HepG2 (cell line): Measurements from ENCODE around the gene CLPTM1. TPM values are rescaled to one million over a fixed set of nuclear protein-coding genes. Genes with fewer than 3 reads are reported as not detected.
A peak's percentile ranks its signal among the peaks of the same experiment; 100 is the strongest.

Experiments
- GFI1 ChIP-seq: sonication (generic); formaldehyde crosslinking; IDR thresholded peaks from 2 replicates; pipeline ENCODE4 v1.5.0; 2020; ENCODE audit warnings: missing genetic modification reagents, mild to moderate bottlenecking, borderline replicate concordance
- HDAC2 ChIP-seq: sonication (generic); formaldehyde crosslinking; IDR thresholded peaks from 2 replicates; pipeline ENCODE4 v1.4.0; 2020; ENCODE audit warnings: missing genetic modification reagents
- HIVEP1 ChIP-seq: sonication (generic); formaldehyde crosslinking; IDR thresholded peaks from 2 replicates; pipeline ENCODE4 v1.4.0; 2020; ENCODE audit warnings: mild to moderate bottlenecking, missing genetic modification reagents
- HNF4G ChIP-seq, 2 experiments: sonication (generic) in 1 of 2; formaldehyde crosslinking in 1 of 2; IDR thresholded peaks; 2 replicates each; pipeline versions ENCODE4 v1.4.0 to v1.6.1; 2011 to 2020; ENCODE audit warnings: borderline replicate concordance in 2 of 2, low read depth in 2 of 2, mild to moderate bottlenecking in 2 of 2, low read length in 1 of 2, missing genetic modification reagents in 1 of 2, moderate library complexity in 1 of 2
- KAT8 ChIP-seq: IDR thresholded peaks from 2 replicates; pipeline ENCODE4 v1.6.1; 2016; ENCODE audit warnings: missing genetic modification reagents, missing compliant biosample characterization
- MED1 ChIP-seq: sonication (generic); formaldehyde crosslinking; IDR thresholded peaks from 2 replicates; pipeline ENCODE4 v1.4.0; 2020; ENCODE audit warnings: missing genetic modification reagents
- MED8 ChIP-seq: sonication (generic); formaldehyde crosslinking; IDR thresholded peaks from 2 replicates; pipeline ENCODE4 v1.8.1; 2023; ENCODE audit warnings: mild to moderate bottlenecking, missing genetic modification reagents; ENCODE audit not compliant: insufficient replicate concordance
- MEIS1 ChIP-seq: sonication (generic); formaldehyde crosslinking; IDR thresholded peaks from 2 replicates; pipeline ENCODE4 v1.9.0; 2021; ENCODE audit warnings: mild to moderate bottlenecking, missing genetic modification reagents, moderate library complexity, borderline replicate concordance
- PAWR ChIP-seq: sonication (generic); formaldehyde crosslinking; IDR thresholded peaks from 2 replicates; pipeline ENCODE4 v1.4.0; 2020; ENCODE audit warnings: missing genetic modification reagents, mild to moderate bottlenecking, borderline replicate concordance
- RBM22 ChIP-seq: fragments of 200-400 bp; formaldehyde crosslinking; optimal IDR thresholded peaks from 2 replicates; pipeline ENCODE3; 2017; ENCODE audit warnings: mild to moderate bottlenecking, low read length, moderate library complexity
- ZFP82 ChIP-seq: sonication (generic); formaldehyde crosslinking; IDR thresholded peaks from 2 replicates; pipeline ENCODE4 v1.5.1; 2020; ENCODE audit warnings: mild to moderate bottlenecking, missing genetic modification reagents, borderline replicate concordance
- ZNF350 ChIP-seq: sonication (generic); formaldehyde crosslinking; IDR thresholded peaks from 2 replicates; pipeline ENCODE4 v1.4.0; 2020; ENCODE audit warnings: mild to moderate bottlenecking, low read depth, missing genetic modification reagents, borderline replicate concordance
- ZNF431 ChIP-seq: sonication (generic); formaldehyde crosslinking; IDR thresholded peaks from 2 replicates; pipeline ENCODE4 v1.9.0; 2022; ENCODE audit warnings: missing genetic modification reagents, low read depth, mild to moderate bottlenecking, borderline replicate concordance
- ZNF598 ChIP-seq: sonication (generic); formaldehyde crosslinking; IDR thresholded peaks from 2 replicates; pipeline ENCODE4 v1.5.1; 2020; ENCODE audit warnings: mild to moderate bottlenecking, missing genetic modification reagents, borderline replicate concordance
- ZNF883 ChIP-seq: sonication (generic); formaldehyde crosslinking; IDR thresholded peaks from 2 replicates; pipeline ENCODE4 v1.5.1; 2020; ENCODE audit warnings: mild to moderate bottlenecking, missing genetic modification reagents; ENCODE audit errors: not compliant biosample characterization
- ZZZ3 ChIP-seq: sonication (generic); formaldehyde crosslinking; IDR thresholded peaks from 2 replicates; pipeline ENCODE4 v1.4.0; 2020; ENCODE audit warnings: missing genetic modification reagents, mild to moderate bottlenecking, borderline replicate concordance
- polyA plus RNA-seq, 8 experiments: library from polyadenylated mRNA; depleted of rRNA in 3 of 8; stranded (reverse) in 7 of 8; unstranded in 1 of 8; fragments of >200 nt; fragmentation: Illumina TruSeq in 4 of 8; extraction: Trizol in 4 of 8; gene quantifications; 2 replicates each; pipeline versions ENCODE4 v1.2.1 to v1.2.3, GENCODE V29; 2011 to 2016; ENCODE audit warnings: low read depth in 4 of 8, missing spikeins in 1 of 8, mixed read lengths in 1 of 8; ENCODE audit not compliant: insufficient read depth in 1 of 8
- total RNA-seq, 5 experiments: library from RNA; depleted of rRNA; stranded (reverse); fragments of >200 nt; fragmentation: Illumina TruSeq; extraction: Trizol; gene quantifications; 2 replicates each; pipeline ENCODE4 v1.2.3, GENCODE V29; 2016; ENCODE audit warnings: low read depth in 1 of 5
- TF ChIP-seq, protein P1 (sequence below): IDR thresholded peaks from 2 replicates; pipeline ENCODE4 v1.6.1; 2016; ENCODE audit warnings: missing compliant biosample characterization, missing genetic modification reagents, borderline replicate concordance
- TF ChIP-seq, protein P2 (sequence below): IDR thresholded peaks from 2 replicates; pipeline ENCODE4 v1.6.1; 2012; ENCODE audit warnings: inconsistent platforms
- TF ChIP-seq, protein P3 (sequence below): sonication (generic); formaldehyde crosslinking; IDR thresholded peaks from 2 replicates; pipeline ENCODE4 v1.5.0; 2020; ENCODE audit warnings: missing genetic modification reagents
- TF ChIP-seq, protein P4 (sequence below): sonication (generic); formaldehyde crosslinking; IDR thresholded peaks from 2 replicates; pipeline ENCODE4 v1.5.0; 2020; ENCODE audit warnings: missing genetic modification reagents
- TF ChIP-seq, protein P5 (sequence below): sonication (generic); formaldehyde crosslinking; conservative IDR thresholded peaks from 2 replicates; pipeline ENCODE4 v1.4.0; 2020; ENCODE audit warnings: mild to moderate bottlenecking, missing genetic modification reagents, moderate library complexity

CLPTM1 gene
- total and polyA plus RNA-seq, 2 of the 13 experiments (the other 11 are each of a cell fraction or from before 2014, with no cell fraction given) = 34.9 to 42.8 TPM

DNA sequence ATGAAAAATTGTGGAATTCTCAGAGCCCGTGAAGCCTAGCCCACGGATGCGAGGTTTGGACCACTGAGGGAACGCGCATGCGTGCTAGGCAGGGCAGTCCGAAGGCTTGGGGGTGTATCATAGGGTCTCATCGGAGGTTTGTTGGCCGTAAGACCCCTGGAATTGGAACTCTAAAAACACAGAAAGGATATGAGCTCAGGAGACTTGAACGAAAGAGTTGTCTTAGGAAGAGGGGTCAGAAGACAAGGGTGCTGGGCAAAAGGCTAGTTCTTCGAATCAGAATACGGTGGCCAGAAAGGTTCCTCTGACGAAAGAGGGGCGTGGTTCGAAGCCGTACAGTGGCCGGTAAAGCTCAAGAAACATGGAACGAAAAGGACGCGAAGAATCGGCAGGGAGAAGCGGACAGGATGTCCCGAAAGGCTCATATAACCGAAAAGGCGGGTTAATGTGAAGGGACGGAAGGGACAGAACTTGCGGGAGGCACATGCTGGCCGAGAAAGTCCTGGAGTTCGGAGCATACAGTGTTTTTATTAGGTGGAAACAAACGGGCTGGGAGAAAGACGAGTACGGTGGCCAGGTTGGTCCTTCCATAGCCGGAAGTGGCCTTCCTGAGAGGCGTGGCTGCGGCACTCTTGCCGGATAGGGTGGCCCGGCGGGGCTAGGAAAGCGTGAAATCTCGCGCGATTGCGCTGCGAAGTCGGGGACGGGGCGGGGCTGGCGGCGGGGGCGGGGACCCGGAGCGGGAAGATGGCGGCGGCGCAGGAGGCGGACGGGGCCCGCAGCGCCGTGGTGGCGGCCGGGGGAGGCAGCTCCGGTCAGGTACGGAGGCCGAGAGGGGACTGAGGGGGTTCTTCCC is at the start of gene CLPTM1 (continued):
- TF ChIP-seq MEIS1 (CRISPR knock-in tag) = peak; percentile 10; the same call in 1 of the 2 replicates
- no peak for TF ChIP-seq ZNF598
- TF ChIP-seq, protein P1, sequence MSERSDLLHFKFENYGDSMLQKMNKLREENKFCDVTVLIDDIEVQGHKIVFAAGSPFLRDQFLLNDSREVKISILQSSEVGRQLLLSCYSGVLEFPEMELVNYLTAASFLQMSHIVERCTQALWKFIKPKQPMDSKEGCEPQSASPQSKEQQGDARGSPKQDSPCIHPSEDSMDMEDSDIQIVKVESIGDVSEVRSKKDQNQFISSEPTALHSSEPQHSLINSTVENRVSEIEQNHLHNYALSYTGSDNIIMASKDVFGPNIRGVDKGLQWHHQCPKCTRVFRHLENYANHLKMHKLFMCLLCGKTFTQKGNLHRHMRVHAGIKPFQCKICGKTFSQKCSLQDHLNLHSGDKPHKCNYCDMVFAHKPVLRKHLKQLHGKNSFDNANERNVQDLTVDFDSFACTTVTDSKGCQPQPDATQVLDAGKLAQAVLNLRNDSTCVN (CRISPR knock-in tag) = 0 out of 2 replicates have a peak, but pooled peaks have one; percentile 18
- TF ChIP-seq, protein P2, sequence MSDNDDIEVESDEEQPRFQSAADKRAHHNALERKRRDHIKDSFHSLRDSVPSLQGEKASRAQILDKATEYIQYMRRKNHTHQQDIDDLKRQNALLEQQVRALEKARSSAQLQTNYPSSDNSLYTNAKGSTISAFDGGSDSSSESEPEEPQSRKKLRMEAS = peak; percentile 43; the same call in 1 of the 2 replicates
- TF ChIP-seq ZNF350 (CRISPR knock-in tag) = peak; percentile 84
- TF ChIP-seq ZFP82 = no peak; the same call in 1 of the 2 replicates
- TF ChIP-seq ZZZ3 (CRISPR knock-in tag) = peak; percentile 31; the same call in 1 of the 2 replicates
- TF ChIP-seq, protein P3, sequence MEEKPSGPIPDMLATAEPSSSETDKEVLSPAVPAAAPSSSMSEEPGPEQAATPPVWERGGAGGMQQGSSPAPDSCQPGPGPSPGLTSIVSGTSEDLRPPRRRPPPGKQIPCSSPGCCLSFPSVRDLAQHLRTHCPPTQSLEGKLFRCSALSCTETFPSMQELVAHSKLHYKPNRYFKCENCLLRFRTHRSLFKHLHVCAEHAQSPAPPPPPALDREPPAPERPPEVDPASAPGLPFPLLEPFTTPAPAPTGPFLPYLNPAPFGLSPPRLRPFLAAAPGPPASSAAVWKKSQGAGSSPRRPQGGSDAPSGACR (CRISPR knock-in tag) = no peak
- TF ChIP-seq HIVEP1 (CRISPR knock-in tag) = peak; percentile 79
- TF ChIP-seq HNF4G (IDR thresholded peaks at IDR 0.05; ENCODE audit: borderline replicate concordance, low read depth, low read length) = no peak
- no peak for TF ChIP-seq HNF4G (CRISPR knock-in tag; IDR thresholded peaks at IDR 0.05; ENCODE audit: borderline replicate concordance, low read depth)
- TF ChIP-seq PAWR (CRISPR knock-in tag) = no peak
- TF ChIP-seq GFI1 = no peak
- TF ChIP-seq, protein P4, sequence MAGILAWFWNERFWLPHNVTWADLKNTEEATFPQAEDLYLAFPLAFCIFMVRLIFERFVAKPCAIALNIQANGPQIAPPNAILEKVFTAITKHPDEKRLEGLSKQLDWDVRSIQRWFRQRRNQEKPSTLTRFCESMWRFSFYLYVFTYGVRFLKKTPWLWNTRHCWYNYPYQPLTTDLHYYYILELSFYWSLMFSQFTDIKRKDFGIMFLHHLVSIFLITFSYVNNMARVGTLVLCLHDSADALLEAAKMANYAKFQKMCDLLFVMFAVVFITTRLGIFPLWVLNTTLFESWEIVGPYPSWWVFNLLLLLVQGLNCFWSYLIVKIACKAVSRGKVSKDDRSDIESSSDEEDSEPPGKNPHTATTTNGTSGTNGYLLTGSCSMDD = no peak
- peak; percentile 46 for TF ChIP-seq HDAC2 (CRISPR knock-in tag)
- no peak for TF ChIP-seq MED8
- TF ChIP-seq RBM22 = no peak
- TF ChIP-seq ZNF883 (CRISPR knock-in tag) = no peak
- peak; percentile 50; the same call in 1 of the 2 replicates for TF ChIP-seq MED1 (CRISPR knock-in tag)
- TF ChIP-seq, protein P5, sequence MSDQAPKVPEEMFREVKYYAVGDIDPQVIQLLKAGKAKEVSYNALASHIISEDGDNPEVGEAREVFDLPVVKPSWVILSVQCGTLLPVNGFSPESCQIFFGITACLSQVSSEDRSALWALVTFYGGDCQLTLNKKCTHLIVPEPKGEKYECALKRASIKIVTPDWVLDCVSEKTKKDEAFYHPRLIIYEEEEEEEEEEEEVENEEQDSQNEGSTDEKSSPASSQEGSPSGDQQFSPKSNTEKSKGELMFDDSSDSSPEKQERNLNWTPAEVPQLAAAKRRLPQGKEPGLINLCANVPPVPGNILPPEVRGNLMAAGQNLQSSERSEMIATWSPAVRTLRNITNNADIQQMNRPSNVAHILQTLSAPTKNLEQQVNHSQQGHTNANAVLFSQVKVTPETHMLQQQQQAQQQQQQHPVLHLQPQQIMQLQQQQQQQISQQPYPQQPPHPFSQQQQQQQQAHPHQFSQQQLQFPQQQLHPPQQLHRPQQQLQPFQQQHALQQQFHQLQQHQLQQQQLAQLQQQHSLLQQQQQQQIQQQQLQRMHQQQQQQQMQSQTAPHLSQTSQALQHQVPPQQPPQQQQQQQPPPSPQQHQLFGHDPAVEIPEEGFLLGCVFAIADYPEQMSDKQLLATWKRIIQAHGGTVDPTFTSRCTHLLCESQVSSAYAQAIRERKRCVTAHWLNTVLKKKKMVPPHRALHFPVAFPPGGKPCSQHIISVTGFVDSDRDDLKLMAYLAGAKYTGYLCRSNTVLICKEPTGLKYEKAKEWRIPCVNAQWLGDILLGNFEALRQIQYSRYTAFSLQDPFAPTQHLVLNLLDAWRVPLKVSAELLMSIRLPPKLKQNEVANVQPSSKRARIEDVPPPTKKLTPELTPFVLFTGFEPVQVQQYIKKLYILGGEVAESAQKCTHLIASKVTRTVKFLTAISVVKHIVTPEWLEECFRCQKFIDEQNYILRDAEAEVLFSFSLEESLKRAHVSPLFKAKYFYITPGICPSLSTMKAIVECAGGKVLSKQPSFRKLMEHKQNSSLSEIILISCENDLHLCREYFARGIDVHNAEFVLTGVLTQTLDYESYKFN (CRISPR knock-in tag) = peak; percentile 52
- peak; percentile 70; the same call in 1 of the 2 replicates for TF ChIP-seq ZNF431 (CRISPR knock-in tag)
- peak; percentile 87 for TF ChIP-seq KAT8
